ENCODE results near the gene CPM. TPM values are rescaled to one million over a fixed set of nuclear protein-coding genes. Genes with fewer than 3 reads are reported as not detected.

Gene CPM
- polyA plus RNA-seq, 1 experiment: 5.8 TPM

DNA sequence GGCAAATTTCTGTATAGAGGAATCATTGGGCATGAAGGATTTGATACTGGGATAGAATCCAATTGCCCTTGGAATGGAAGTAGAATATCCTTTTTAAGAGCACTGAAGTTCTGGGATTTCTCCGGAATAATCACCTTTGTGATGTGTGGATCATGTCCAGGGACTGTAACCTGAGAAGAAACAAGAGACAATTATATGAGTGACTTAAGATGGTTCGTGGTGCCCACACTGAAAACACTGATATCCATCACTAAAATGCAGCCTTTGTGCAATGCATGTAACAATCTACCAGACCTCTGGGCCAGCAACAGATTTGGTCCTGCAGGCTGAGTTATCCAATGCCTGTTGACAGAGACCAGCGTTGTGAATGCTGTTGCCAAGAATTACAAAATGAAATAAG is 76.5 kb downstream of the CPM start:
- H3K36me3 ChIP-seq (ENCODE audit: control insufficient read depth, insufficient read depth, low read length): no peaks in the 10 kb centered on the region
- DNase-seq (ENCODE audit: low read depth): no peak
- TF ChIP-seq, protein P1, sequence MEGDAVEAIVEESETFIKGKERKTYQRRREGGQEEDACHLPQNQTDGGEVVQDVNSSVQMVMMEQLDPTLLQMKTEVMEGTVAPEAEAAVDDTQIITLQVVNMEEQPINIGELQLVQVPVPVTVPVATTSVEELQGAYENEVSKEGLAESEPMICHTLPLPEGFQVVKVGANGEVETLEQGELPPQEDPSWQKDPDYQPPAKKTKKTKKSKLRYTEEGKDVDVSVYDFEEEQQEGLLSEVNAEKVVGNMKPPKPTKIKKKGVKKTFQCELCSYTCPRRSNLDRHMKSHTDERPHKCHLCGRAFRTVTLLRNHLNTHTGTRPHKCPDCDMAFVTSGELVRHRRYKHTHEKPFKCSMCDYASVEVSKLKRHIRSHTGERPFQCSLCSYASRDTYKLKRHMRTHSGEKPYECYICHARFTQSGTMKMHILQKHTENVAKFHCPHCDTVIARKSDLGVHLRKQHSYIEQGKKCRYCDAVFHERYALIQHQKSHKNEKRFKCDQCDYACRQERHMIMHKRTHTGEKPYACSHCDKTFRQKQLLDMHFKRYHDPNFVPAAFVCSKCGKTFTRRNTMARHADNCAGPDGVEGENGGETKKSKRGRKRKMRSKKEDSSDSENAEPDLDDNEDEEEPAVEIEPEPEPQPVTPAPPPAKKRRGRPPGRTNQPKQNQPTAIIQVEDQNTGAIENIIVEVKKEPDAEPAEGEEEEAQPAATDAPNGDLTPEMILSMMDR (IDR thresholded peaks at IDR 0.05; ENCODE audit: insufficient read depth, low read depth, low read length): no peak
- CTCF ChIA-PET: interaction anchor here (1.5 kb wide), 1 partner anchor 11 kb away, joined by 4 read pairs; no protein-coding TSS in a partner anchor
- POLR2A ChIA-PET: no interaction called here
- H3K27me3 ChIP-seq (ENCODE audit: control insufficient read depth, insufficient read depth, low read length): no peaks in the 10 kb centered on the region
- no peak overlapping the region for H3K4me3 ChIP-seq (ENCODE audit: low read depth, low read length)

DNA sequence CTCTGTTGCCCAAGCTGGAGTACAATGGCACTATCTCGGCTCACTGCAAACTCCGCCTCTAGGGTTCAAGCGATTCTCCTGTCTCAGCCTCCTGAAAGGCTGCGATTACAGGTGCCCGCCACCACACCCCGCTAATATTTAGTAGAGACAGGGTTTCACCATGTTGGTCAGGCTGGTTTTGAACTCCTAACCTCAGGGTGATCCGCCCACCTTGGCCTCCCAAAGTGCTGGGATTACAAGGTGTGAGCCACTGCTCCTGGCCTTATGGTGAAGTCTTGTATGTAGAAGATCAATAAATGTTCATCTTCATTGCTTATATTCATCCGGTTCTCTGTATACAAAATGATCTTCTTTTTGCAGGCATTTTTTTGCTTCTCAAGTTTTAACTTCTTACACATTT is 77.2 kb downstream of the CPM start:
- TF ChIP-seq, protein P1 (IDR thresholded peaks at IDR 0.05; ENCODE audit: insufficient read depth, low read depth, low read length): no peak
- ChIA-PET CTCF (no interaction called here), POLR2A (no interaction called here)
- DNase-seq (ENCODE audit: low read depth): no peak
- no peak overlapping the region for H3K4me3 ChIP-seq (ENCODE audit: low read depth, low read length)
- no peaks in the 10 kb centered on the region for H3K27me3 ChIP-seq (ENCODE audit: control insufficient read depth, insufficient read depth, low read length)
- no peaks in the 10 kb centered on the region for H3K36me3 ChIP-seq (ENCODE audit: control insufficient read depth, insufficient read depth, low read length)

DNA sequence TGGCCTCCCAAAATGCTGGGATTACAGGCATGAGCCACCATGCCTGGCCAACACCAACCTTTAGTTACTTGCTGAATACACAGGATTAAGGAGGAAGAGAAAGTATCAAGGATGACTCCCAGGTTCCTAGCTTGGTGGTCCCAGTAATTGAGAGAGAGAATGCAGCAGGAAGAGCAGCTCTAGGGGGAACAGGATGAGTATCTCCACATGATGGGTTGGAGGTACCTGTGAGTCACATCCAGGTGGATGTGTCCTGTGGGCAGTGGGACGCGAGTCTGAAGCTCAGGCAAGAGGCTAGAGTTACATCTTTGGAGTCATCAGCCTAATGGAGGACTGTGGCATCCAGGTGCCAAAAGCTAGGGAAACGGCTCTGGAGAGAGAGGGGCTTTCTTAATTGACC is 77.9 kb downstream of the CPM start:
- TF ChIP-seq, protein P1 (IDR thresholded peaks at IDR 0.05; ENCODE audit: insufficient read depth, low read depth, low read length): no peak
- H3K27me3 ChIP-seq (ENCODE audit: control insufficient read depth, insufficient read depth, low read length): no peaks in the 10 kb centered on the region
- H3K36me3 ChIP-seq (ENCODE audit: control insufficient read depth, insufficient read depth, low read length): no peaks in the 10 kb centered on the region
- H3K4me3 ChIP-seq (ENCODE audit: low read depth, low read length): no peak overlapping the region
- DNase-seq (ENCODE audit: low read depth): no peak
- POLR2A ChIA-PET: no interaction called here
- CTCF ChIA-PET: interaction anchor here (0.6 kb wide), 1 partner anchor 213 kb away, joined by 3 read pairs; no protein-coding TSS in a partner anchor

DNA sequence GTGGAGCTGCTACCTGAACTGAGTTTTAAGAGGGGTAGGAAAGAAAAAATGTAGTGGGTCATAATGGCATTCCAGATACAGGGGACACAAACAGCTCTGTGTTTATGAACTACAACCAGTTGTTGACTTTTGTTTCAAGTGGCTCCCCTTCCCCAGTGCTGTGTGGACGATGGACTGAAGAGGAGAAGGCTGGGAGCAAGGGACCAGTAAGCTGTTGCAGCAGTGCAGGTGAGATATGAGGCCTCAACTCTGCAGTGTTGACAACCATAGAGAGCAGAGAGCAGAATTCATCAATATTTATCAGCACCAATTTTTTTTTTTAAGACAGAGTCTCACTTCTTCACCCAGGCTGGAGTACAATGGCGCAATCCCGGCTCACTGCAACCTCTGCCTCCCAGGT is 78.4 kb downstream of the CPM start:
- H3K36me3 ChIP-seq (ENCODE audit: control insufficient read depth, insufficient read depth, low read length): no peaks in the 10 kb centered on the region
- CTCF ChIA-PET: interaction anchor here (0.6 to 1.2 kb wide), 3 partner anchors 9 to 215 kb away, joined by 3 to 5 read pairs (median 3); no protein-coding TSS in a partner anchor
- no peak overlapping the region for H3K4me3 ChIP-seq (ENCODE audit: low read depth, low read length)
- POLR2A ChIA-PET: no interaction called here
- no peaks in the 10 kb centered on the region for H3K27me3 ChIP-seq (ENCODE audit: control insufficient read depth, insufficient read depth, low read length)
- TF ChIP-seq, protein P1 (IDR thresholded peaks at IDR 0.05; ENCODE audit: insufficient read depth, low read depth, low read length): no peak
- DNase-seq (ENCODE audit: low read depth): no peak

DNA sequence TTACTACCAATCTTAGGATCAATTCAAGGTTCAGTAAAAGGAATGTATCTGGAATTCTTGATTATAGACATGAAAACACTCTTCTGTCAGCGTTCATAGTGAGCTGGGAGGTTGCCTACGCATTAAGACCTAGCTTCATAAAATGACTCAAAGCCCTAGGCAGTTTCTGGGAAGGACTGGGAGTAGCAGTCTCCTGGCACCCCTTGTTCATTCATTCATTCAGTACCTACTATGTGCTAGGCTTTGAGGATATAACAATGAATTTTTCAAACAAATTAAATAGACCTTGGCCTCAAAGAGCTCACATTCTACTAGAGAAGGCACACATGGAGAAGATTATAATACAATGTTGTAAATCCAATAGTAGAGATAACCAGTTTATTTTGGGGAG is 78.9 kb downstream of the CPM start:
- TF ChIP-seq, protein P1 (IDR thresholded peaks at IDR 0.05; ENCODE audit: insufficient read depth, low read depth, low read length): no peak
- no peaks in the 10 kb centered on the region for H3K27me3 ChIP-seq (ENCODE audit: control insufficient read depth, insufficient read depth, low read length)
- H3K36me3 ChIP-seq (ENCODE audit: control insufficient read depth, insufficient read depth, low read length): no peaks in the 10 kb centered on the region
- POLR2A ChIA-PET: no interaction called here
- CTCF ChIA-PET: interaction anchor here (0.9 to 1.2 kb wide), 2 partner anchors 9 to 216 kb away, joined by 3 to 5 read pairs; no protein-coding TSS in a partner anchor
- no peak for DNase-seq (ENCODE audit: low read depth)
- no peak overlapping the region for H3K4me3 ChIP-seq (ENCODE audit: low read depth, low read length)
